HG03520 (cell line): Measurements from ENCODE around the gene UBN2.
"Not testable (repeated sequence)": the region's sequence is repeated elsewhere in the genome, so short reads cannot be mapped to it uniquely, and the experiment has no call there.

ENCODE experiments used
- ATAC-seq: cut with Tn5 transposase; IDR thresholded peaks from one replicate; pipeline ENCODE4 v1.9.1; 2021; ENCODE audit warnings: mild to moderate bottlenecking, moderate library complexity; ENCODE audit not compliant: unreplicated experiment

Gene UBN2

GRCh38 chr7:139230774-139231512 is at the start of gene UBN2:
UBN2 (plus strand) TSS chr7:139231237; CDS start chr7:139231485, 248 bp downstream.
- peak; percentile 92 for ATAC-seq

DNA sequence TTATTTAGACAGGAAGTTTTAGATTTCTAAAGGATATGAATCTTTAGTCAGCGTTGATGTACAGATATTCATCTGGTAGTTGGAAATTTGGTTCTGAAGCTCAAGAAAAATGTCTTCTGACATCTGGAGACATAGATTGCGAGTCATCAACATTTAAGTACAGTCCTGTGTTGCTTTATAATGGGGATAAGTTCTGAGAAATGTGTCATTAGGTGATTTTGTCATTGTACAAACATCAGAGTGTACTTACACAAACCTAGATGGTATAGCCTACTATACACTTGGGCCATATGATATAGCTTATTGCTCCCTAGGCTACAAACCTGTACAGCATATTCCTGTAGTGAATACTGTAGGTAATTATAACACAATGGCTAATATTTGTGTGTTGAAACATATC is 49.6 kb upstream of the UBN2 start:
- ATAC-seq, result no peak

- no peak for ATAC-seq
These were observed 48.7 kb upstream of the UBN2 start for GRCh38 chr7:139182363-139182762.

DNA sequence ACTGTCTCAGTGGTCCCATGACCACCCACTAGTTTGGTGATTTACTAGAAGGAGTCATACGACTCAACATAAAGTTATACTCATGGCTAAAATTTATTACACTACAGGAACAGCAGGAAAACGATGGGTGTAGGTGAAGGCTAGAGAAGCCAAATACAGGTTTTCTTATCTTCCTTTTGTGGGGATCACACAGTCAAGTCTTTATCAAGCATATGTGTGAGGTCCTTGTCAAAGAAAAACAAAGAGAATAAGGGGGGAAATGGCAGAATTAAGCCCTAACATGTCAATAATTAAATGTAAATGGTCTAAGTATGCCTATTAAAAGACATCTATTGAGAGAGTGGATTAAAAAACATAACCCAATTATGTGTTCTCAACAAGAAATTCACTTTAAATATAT is 47.8 kb upstream of the UBN2 start:
- ATAC-seq, result no peak

GRCh38 chr7:139183878-139184338 is 47.1 kb upstream of the UBN2 start:
- ATAC-seq, result no peak

DNA sequence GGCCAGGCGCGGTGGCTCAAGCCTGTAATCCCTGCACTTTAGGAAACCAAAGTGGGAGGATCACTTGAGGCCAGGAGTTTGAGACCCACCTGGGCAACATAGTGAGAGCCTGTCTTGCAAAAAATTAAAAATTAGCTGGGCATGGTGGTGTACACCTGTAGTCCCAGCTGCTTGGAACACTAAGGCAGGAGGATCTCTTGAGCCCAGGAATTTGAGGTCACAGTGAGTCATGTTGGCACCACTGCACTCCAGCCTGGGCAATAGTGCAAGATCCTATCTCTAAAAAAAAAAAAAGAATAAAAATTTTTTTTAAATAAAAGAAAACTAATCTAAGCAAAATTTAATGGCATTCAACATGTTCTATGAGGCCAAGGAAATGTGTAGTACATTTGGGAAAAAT is 44.9 kb upstream of the UBN2 start:
- ATAC-seq, result no peak

GRCh38 chr7:139189357-139189756 is 41.7 kb upstream of the UBN2 start:
- no peak for ATAC-seq

DNA sequence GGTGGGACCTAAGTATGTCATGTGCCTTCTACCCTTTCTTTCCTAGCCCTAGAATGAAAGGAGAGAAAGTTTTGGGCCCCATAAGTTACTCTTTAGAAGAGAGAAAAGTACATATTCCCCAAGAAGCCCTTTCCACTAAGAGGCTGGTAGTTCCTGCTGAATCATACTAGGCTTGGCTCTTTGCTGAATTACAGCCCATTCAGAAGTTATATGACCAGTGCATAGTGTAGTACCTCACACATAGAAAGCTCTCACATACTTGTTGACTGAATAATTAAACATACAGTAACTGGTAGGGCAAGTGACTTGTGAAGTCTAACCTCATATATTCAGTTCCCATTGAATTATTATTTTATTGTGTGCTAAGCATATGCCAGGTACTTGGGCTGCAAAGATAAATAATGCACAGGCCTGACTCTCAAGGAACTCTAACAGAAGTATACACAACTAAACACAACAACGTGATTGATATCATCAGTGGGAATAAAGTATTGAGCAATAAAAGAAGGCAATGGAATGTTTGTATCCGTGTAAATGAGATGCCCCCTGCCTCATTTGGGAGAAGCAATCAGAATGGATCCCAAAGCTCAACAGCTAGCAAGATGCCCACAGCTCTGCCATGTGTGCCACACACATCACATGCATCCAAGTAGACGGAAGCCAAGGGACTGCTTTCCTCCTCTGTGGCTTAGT is 38.9 kb upstream of the UBN2 start:
- no peak for ATAC-seq

DNA sequence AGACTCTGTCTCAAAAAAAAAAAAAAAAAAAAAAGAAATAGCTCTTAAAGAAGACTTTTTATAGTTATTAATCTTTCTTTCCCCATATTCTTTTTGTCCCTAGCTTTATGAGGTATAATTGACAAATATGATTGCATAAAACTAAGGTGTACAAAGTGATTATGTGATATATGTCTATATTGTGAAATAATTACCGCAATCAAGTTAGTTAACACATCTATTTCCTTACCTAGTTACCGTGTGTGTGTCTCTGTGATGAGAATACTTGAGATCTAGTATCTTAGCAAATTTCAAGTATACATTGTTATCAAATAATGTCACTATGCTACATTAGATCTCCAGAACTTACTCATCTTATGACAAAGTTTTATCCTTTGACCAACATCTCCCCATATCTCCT is 30.7 kb upstream of the UBN2 start:
- no peak for ATAC-seq

- no peak for ATAC-seq
These were observed 27.0 kb upstream of the UBN2 start for GRCh38 chr7:139203992-139204391.

- ATAC-seq, result no peak
These were observed 25.2 kb upstream of the UBN2 start for GRCh38 chr7:139205843-139206242.

DNA sequence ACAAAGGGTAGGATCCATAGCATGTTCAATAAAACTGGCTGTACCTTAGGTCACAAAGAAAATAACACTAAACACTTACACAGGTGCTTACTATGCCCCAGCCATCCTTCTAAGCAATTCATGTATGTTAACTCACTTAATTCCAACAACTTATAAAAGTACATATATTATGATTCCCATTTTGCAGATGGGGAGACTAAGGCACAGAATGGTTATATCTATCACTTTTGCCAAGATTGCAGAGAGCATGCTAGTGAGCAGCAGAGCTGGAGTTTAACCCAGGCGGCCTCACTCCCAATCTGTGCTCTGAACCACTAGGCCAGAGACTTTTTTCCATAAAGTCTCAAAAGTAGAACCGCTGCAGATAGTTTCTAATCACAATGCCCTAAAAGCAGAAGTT is 18.9 kb upstream of the UBN2 start:
- no peak for ATAC-seq

DNA sequence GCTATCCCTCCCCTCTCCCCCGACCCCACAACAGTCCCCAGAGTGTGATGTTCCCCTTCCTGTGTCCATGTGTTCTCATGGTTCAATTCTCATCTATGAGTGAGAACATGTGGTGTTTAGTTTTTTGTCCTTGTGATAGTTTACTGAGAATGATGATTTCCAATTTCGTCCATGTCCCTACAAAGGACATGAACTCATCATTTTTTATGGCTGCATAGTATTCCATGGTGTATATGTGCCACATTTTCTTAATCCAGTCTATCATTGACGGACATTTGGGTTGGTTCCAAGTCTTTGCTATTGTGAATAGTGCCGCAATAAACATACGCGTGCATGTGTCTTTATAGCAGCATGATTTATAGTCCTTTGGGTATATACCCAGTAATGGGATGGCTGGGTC is 17.5 kb upstream of the UBN2 start:
- ATAC-seq, result not testable (repeated sequence)

DNA sequence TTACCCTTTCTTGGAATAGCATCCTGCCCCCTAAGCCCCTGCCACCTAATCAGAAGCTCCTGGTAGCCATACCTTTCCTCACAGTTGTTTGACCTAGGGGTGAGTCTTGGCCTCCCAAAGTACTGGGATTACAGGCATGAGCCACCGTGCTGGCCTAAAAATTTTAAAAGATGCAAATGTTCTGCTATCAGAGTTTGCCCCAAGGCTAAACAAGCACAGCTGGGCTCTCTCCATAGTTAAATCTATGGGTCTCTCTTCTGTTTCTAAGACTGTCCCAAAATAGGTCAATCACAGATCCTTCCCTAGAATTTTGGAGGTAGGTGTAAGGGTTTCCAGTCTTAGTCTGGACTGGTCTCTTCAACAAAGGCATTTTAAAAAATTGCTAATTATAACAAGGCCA is 12.9 kb upstream of the UBN2 start:
- ATAC-seq, result no peak

- ATAC-seq, result no peak
These were observed 6.8 kb upstream of the UBN2 start for GRCh38 chr7:139224219-139224618.

GRCh38 chr7:139224836-139225235 is 6.2 kb upstream of the UBN2 start:
- ATAC-seq, result not testable (repeated sequence)

- not testable (repeated sequence) for ATAC-seq
These were observed 5.5 kb upstream of the UBN2 start for GRCh38 chr7:139225286-139226157.

- ATAC-seq, result not testable (repeated sequence)
These were observed 4.9 kb upstream of the UBN2 start for GRCh38 chr7:139226158-139226515.

DNA sequence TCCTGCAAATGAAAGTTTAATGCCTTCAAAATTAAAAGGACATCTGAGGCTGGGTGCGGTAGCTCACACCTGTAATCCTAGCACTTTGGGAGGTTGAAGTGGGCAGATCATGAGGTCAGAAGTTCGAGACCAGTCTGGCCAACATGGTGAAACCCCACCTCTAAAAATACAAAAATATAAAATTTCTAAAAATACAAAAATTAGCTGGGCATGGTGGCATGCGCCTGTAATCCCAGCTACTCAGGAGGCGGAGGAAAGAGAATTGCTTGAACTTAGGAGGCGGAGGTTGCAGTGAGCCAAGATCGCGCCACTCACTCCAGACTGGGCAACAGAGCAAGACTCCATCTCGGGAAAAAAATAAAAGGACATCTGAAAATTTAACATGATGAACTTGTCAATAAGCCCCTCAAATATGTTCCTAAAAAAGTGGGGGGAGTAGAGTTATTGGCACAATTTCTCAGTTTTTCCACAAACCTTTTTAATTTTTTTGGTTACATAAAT is 4.0 kb upstream of the UBN2 start:
- ATAC-seq, result not testable (repeated sequence)

GRCh38 chr7:139230023-139230422 is 1.0 kb upstream of the UBN2 start:
- no peak for ATAC-seq

GRCh38 chr7:139230484-139230773 is 608 bp upstream of the UBN2 start:
- ATAC-seq, result no peak
